NCI-H524 (cell line): ENCODE measurements around the gene TWIST2.

ENCODE experiments used
- DNase-seq, 2 experiments: peaks; one replicate each; lab custom pipeline; 2025; lab: John Stamatoyannopoulos, UW

TWIST2 gene

GRCh38 chr2:238838786-238839327 is 9.0 kb upstream of the TWIST2 start:
- DNase-seq = no peak

DNA sequence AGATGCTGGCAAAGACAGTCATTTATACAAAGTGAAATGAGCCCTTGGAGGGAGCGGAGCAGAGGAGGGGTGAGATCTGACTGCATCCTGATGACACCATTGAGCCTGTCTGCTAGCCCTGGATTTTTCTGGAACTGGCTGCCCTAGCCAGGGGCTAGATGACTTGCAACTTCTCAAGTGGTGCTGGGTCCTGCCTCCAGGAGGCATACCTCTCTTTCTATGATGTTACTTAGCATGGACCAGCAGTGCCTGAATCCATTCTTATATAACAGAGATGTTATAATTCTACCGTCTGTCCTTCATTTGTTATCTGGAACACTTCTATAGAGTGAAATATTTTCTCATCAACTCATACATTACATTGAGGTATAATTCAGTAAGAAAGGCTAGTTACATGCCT is 8.5 kb upstream of the TWIST2 start:
- no peak for DNase-seq

DNA sequence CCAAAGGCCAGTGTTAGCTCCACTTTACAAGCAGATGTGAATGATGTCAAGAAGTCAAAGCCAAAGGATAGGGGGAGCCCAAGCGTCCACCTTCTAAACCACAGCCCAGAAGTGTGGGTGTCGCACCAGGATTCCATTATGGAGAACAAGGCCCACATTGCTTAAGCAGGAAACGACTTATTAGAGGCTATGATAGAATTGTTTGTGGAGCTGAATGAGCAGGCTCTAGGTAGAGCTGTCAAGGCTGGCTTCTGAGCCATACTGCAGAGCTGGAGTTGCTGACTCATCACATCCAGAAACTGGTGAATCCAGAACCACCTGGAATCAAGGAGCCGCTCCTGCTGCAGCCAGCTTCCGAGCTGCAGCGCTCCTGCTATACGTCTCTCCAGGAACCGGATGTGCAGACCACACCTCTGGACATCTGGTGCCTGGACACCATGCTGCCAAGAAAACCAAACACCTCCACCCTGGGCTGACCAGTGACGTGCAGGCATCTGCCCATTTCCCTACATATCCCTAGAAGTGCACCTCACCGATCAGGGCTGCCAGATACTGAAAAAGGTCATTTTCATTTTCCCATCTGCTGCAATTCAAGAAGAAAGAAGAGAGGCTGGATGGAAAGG is 6.2 kb upstream of the TWIST2 start:
- no peak for DNase-seq

- no peak for DNase-seq
Observed at GRCh38 chr2:238843476-238843875, 4.4 kb upstream of the TWIST2 start.

DNA sequence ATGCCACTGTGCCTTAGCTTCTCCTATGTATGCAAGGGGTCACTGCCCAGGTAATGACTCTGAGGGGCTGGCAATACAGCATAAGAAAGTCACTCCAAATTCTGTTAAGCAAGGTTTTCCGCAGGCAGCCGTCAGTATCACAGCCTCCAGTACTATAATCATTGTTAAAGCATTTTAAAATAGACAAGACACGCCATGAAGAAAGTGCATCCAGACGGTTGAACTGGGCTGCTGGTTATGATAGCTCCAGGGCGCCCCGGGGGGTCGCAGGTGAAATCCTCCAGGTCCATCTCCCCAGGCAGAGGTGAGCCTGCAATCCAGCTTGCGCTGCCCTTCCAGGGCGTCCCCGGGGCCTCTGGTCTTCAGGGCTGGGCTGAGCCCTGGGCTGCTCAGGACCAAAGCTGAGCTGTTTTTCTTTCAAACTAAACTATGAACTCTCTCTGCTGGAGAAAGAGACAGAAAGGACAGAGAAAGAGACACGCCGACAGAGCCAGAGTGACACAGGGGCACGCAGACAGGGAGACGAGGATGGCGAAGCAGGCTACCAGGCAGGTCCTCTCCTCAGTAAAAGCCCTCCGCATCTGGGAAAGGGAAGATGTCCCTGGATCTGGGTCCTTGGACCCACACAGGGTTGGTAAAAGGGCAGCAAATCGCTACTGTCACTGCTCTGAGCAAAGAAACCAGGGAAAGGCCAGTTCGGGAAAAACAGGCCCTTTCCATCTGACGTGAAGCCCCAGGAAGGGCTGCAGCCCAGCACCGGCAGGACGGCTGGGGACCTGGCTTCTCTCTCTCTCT is 2.1 kb upstream of the TWIST2 start:
- DNase-seq = no peak

DNA sequence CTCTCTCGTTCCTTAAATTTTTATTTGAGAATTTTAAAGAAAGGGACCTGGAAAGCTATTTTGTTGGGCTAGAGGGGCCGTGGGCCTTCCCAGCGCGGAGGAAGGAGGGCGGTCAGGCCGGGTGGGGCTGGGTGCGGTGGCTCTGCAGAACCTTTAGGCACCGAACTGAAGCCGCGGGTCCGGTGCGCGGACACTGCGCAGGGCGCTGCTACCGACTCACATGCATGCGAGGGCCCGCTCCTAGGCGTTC is 1.6 kb upstream of the TWIST2 start:
- DNase-seq = no peak

DNA sequence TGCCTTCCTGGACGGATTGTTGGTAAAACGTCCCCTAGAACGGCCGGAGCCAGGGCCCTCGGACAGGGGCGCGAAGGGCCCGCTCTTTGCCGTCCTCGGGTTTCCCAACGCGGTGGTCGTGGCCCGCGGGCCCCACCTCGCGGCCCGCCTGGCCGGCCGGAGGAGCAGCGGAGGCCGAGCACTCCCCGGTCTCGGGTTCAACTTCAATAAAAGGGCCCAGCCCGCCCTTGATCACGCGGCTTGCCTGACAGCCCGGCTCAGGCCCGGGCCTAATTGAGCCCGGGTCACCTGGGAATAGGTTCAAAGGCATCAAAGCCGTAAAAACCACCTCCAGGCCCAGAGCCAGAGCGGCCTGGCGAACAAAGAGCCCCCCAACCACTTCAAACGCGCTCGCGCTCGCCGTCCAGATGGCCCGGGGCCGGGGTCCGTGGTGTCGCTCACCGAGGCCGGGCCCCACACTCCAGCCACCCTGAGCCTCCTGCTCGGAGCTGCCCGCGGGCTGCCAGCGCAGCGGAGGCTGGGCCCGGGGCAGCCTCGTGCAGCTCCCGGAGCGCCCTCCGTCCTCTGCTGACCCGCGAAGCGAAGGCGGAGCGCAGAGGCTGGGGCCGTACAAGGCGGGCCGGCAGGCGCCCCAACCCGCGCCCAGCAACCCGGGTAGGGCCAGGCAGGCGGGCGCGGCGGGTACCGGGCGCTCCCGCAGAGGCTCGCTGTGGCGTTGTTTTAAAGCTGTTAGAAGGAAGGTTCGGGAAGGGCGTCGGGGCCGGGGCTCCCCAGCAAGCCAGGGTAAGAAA is 1.1 kb upstream of the TWIST2 start:
- no peak for DNase-seq

DNA sequence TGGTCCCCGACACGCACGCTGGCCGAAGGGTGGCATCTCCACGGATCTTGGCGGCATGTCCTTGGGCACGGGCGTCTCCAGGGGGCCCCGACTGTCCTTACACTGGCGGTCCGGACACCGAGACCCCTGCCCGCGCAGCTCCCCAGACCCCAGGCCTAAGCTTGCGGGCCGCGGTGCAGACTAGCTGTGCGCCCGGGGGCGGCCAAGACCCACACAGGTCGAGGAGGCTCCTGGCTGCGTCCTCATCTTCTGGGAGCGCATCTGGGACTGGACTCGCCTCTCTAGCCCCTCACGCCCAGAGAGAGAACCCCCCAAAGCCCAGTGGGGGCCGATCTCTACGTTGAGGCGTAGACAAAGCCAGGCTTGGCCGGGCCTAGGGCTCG is 475 bp upstream of the TWIST2 start:
- no peak for DNase-seq

GRCh38 chr2:238848691-238848975 is 748 bp downstream of the TWIST2 start:
- DNase-seq = peak in 1 of 2 experiments; percentile 16

DNA sequence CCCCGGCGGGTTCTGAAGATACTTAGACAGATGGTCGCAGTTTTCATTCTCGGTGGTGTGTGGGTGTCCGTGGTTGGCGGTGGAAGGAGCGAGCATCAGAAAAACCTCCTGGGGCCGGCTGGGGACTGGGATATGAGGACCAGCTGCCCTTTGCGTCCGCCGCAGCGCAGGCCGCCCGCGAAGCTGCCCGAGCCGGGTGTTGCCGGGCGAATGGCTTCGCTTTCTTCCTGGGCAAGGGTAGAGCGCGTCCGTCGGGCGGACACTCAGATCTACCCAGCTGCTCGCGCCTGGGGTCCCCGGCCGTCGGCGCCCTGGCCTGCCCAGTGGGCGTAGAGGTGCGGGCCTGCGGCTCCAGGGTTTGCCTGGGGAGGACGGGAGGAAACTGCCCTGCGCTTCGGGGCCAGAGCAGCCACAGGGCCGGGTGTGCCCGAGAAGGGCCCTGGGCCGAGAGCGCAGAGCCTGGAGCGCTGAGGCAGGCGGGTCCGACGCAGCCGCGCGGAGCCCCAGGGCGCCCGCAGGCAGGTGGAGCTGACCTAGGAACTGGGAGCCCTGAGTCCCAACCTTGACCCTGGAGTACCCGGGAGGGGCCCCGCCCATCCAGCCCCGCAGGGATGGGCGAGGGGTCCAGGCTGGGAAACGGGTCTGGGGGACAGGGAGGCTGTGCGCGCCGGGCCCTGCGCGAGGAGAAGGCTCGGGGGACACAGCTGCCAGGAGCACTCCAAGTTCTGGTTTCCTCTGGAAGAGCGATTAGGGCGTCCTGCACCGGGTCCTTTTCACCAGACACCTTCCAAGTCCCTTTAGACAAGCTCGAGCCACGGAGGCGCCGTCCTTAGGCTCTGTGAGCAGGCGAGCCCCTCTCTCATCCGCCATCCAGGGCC is 1.3 kb downstream of the TWIST2 start:
- DNase-seq = peak in 1 of 2 experiments; percentile 4

DNA sequence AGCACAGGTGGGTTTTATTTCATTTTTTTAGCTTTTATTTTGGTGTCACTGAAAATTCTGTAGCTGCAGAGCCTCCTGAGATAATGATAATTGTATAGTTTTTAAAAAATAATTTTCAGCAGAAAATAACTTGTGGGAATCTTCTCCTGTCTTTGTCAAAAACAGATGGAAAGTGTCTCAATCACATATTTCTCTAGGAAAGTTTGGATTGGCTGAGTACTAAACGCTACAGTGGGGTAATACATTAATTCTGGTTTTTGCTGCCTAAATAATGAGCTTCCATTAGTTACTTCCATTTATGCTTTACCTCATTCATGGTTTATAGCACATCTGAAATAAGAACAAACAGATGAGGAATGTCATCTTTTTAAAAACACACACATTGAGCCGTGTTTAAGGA is 2.2 kb downstream of the TWIST2 start:
- DNase-seq = no peak

- DNase-seq = no peak
Observed at GRCh38 chr2:238851026-238851425, 3.1 kb downstream of the TWIST2 start.

DNA sequence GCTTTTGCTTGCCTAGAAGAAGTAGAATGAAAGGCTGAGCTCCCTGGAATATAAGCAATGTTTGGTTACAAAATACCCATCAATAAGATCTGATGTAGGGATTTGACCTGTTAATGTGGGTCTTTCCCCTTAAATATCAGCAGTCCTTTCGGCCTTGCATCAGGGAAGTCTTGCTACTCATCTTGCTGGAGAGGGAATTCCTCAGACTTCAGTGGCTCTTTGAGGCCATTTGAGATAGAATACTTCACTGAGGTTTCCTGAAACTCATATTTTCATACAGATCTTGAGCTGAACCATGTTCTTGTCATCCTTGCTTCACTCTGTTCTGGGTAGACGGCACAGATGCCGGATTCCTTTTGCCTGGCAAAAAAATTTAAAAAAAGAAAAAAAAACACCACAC is 3.9 kb downstream of the TWIST2 start:
- DNase-seq = no peak

GRCh38 chr2:238852206-238852869 is 4.5 kb downstream of the TWIST2 start:
- DNase-seq = no peak

GRCh38 chr2:238853218-238853617 is 5.3 kb downstream of the TWIST2 start:
- DNase-seq = no peak

DNA sequence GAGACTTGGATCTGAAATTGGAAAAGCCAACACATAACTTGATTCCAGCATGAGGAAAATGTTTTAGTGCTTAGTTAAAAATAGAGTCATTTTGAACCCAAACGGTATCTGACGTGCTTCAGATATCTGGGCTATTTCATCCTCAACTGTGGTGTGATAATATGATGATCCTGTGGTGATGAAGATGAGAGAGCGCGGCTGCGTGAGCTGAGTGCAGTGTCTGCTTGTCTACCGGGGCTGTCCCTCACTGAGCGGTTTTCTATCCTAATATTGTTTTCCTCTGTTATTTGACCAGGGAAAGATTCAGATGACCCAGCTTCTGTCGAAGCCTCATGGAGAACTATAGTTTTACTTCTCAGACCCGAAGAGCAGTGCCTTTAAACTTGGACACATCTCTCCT is 5.8 kb downstream of the TWIST2 start:
- DNase-seq = no peak

DNA sequence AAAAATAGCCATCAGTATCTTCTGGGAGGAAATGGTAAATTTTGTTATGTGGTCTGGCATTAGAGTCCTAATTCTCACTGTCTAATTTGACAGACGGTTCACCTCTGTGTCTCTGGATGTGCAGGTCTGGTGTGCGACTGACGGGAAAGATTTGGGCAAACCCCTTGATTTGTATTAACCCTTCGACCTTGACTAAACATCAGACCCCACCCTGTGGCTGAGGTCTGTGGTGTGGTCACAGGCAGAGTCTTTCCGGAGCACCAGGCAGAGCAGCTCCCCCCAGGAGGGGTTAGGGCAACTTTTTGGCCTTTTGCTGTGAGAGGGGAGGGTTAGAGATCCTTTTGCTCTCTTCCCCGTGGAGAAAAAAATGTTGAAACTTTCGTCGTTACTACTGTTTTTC is 6.4 kb downstream of the TWIST2 start:
- no peak for DNase-seq

DNA sequence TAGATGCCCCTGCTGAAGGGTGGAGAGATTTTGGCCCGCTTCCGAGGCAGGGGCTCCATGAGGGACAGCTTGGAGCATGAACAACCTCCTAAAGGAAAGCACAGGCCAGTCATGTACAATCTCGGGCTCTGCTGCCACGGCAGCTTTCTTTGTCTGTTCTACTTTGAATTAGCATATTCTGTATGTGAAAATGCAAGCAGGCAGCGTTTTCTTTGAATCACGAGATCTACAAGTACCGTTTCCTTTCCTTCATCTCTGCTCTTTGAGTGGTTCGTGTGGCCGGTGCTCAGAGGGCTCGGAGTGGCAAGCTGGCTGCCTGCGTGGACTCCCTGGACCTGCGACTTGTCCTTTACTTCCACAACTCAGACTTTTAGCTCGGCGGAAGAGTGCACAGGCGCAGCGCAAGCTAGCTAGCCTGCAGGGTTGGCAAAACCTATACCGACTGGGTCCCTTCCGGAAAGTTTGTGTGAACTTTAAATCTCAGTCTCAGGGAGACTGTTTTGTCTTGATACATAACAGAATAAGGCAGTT is 6.9 kb downstream of the TWIST2 start:
- DNase-seq = no peak

DNA sequence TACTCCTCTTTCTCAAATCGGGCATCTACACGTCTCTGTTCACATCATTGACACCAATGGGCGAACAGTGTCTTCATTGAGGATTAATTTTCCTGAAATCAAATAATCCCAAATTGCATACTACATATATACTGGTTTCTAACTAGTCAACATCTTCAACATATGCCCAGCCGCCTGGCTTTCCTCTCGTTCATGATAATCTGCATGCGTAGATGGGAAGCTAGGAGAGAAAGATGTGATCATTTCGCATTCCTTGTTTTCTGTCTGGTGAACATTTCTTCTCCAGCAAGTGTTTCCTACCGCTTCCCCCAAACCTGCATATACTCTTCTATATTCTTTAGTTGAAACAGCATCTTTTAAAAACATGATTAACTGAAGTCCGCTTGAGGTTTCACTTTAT is 7.4 kb downstream of the TWIST2 start:
- DNase-seq = no peak

DNA sequence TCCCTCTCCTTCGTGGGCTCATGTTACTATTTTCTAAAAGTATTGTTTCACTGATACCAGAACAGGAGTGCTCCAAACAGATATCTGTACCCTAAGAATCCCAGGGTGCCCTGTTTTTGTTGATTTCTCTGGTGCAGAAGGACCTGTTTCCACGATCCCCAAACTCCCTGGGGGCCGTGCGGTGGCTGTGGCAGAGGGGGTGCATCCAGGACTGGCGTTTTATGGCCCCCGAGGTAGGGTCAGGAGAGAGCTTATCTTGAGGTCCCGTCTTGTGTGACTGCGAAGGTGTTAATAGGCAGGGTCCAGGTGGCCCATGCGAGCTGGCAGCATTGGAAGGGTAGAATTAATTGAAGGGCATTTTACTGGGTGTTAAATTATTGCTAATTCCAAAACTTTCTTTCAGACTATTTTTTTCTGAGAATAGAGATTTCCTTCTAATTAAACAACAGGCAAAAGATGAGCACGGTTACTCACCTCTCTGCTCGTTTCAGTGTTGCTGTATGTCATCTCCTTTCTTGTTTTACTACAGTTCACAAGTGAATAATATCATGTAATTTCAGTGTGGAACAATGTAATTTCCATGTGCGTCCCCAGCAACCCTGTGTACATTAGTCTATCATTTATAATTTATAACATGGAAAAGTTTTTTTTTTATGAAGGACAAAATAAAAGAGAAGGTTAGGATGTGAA is 8.2 kb downstream of the TWIST2 start:
- DNase-seq = no peak
